Lung microvascular endothelial cell (primary cell): ENCODE measurements around the gene B4GALT4. TPM values are rescaled to one million over a fixed set of nuclear protein-coding genes. Genes with fewer than 3 reads are reported as not detected.

Experiments
- DNase-seq, 2 donors: peaks; one replicate each; pipeline versions ENCODE4 v3.0.0 to v3.0.0-alpha.2; 2010; ENCODE audit warnings: low read depth in 2 of 2
- total RNA-seq: library from RNA; depleted of rRNA; stranded (reverse); fragments of >200 nt; gene quantifications from 2 replicates; pipeline ENCODE4 v1.2.1, GENCODE V29; 2014

The B4GALT4 gene
- total RNA-seq, 1 donor from 2014 or later = 3.0 TPM

DNA sequence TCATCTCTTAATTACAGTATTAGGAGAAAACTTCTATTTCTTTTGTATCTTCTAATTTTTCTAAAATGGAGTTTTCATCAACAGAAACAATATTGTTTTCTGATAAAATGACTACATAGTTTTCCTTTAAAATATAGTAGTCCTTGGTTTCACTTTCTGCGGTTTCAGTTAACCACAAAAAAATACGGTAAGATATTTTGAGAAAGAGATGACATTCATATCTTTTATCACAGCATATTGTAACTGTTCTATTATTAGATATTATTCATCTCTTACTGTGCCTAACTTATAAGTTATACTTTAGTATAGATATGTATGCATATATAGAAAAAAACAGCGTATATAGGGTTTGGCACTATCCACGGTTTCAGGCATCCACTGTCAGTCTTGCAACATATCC lies 2.3 kb downstream of the B4GALT4 start:
- no peak for DNase-seq

GRCh38 chr3:119237299-119237698 lies 3.4 kb downstream of the B4GALT4 start:
- no peak for DNase-seq

DNA sequence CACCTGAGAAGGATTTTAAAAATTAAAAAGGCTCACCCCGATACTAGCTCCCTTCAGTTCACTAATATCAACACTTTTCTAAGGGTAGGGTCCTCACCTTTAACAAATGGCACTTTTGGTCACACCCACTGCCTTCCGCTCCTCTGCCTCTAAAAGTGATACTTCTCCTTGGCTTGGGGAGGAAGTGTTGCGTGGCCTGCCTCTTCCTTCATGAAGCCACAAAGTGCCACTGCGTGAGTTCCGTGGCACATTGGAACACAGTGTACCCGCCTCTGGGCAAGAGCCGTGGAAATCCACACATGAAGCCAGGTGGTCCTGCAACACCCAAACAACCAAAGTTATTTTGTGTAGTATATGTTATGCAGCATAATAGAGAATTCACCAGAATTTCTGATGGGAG lies 3.9 kb downstream of the B4GALT4 start:
- no peak for DNase-seq

DNA sequence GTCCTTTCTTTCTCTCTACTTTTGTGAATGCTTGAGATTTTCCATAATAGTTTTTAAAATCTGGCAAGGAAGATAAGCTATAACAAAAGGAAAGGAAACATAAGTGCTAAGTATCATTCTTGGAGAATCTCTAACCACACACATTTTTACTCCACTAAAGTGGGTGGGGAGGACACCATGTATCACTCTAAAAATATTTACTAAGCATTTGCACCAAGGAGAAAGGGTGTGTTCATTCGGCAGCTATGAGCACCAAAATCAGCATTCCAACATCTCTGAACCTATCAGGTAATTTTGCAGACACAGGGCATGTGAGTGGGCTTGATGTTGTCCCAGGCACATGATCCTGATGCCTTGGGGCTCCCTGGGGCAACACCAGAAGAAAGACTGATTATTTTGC lies 5.5 kb downstream of the B4GALT4 start:
- DNase-seq = no peak

DNA sequence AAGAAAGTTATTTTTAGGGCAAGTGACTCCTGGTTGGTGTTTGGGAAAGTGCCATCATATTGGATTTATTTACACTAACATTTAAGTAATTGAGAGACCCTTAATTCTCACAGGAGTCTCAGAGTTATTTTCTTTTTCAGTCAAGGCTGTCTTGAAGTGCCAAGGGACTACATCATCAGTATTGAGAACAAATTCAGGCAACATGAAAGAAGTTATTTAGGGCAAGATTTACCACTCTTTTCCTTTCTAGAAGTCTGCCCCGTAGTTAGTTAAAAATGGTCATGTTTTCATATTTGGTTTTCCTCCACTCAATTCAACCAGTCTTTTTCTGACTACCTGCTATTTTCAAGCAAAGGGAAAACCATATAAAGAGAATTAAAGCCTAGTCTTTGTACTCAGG lies 6.1 kb downstream of the B4GALT4 start:
- no peak for DNase-seq

DNA sequence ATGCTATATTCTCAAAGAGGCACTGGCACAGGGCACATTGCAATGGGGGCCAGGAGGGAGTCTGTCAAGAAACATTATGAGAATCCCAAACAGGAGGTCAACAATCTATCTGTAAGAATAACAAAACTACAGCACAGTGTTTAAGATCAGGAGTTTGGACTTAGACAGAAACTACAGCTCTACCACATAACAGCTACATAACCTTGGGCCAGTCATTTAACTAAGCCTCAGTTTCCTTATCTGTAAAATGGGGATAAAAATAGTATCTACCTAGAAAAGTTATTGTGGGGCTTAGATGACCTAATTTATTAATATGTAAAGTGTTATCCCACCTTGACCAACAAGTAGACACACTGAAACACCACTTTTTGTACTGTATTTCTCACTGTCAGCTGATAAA lies 9.9 kb downstream of the B4GALT4 start:
- DNase-seq = no peak

DNA sequence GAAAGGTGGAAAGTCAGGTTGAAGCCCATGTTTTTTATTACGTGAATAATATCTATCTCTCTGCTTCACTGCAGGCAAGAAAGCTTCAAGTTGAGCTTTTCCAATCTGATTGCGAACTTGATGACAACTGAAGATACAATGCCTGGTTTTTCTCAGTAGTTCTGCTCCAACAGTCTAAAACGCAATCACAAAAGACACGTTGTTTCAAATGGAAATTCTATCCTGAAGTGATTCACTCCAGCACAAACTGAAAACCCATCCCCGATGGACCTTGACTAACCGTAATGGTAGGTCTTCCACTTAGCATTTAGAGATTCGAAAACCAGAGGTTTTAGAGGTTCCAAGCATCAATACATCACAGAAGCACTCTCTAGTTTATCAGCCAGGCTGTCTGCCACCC lies 10.6 kb downstream of the B4GALT4 start:
- DNase-seq = no peak

GRCh38 chr3:119229190-119229589 lies 11.5 kb downstream of the B4GALT4 start:
- no peak for DNase-seq

- no peak for DNase-seq
Observed at GRCh38 chr3:119228373-119229145, 12.1 kb downstream of the B4GALT4 start.

- DNase-seq = no peak
Observed at GRCh38 chr3:119227070-119227850, 13.4 kb downstream of the B4GALT4 start.

DNA sequence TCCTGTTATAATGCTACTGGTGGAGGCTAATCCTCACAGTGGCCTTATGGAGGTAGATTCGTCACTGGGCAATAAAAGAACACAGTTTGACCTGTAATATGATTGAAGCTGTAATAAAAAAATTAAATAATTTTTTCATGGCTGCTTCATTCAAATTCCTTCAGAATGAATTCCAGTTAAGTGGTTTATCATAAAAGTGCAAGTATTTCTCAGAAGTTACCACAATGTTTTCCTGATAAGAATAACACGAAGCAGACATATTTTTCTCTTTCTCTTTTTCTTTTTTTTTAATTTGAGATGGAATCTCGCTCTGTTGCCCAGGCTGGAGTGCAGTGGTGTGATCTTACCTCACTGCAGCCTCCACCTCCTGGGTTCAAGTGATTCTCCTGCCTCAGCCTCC lies 15.6 kb downstream of the B4GALT4 start:
- DNase-seq = no peak

DNA sequence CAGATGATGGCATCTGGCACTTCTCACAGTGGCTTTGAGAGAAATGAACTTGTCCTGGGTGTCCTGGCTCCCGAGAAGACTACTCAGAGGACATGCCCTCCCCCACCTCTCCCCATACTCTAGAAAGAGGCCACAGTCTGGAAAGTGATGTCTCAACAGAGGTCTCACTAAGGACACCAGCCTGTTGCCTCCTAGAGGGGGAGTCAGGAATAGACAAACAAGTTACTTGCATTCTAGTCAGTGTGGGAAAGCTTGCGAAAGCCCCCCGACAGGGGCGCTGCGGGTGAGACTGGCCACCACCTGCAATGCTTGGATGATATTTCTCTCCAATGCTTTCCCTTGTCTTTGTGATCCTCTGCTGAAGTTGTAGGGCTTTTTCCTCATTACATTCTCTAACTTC lies 17.2 kb downstream of the B4GALT4 start:
- no peak for DNase-seq

DNA sequence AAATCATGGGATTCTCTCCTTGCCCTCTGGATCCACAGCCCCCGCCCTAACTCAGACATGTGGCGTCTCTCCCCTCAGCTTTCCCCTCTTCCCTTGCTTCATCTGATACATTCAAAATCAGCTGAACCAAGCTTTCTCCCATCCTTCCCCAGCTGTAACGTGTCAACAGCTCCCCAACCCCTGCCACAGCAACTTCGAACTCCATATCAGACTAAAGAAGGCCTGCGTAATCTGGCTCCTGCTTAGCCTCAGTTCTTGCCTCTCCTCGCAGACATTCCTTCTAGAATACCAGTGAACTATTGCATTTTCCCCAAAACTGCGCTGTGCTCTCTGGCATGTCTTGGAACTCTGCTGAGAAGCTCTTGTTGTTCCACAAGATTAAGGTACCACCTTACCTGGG lies 18.3 kb downstream of the B4GALT4 start:
- DNase-seq = no peak

DNA sequence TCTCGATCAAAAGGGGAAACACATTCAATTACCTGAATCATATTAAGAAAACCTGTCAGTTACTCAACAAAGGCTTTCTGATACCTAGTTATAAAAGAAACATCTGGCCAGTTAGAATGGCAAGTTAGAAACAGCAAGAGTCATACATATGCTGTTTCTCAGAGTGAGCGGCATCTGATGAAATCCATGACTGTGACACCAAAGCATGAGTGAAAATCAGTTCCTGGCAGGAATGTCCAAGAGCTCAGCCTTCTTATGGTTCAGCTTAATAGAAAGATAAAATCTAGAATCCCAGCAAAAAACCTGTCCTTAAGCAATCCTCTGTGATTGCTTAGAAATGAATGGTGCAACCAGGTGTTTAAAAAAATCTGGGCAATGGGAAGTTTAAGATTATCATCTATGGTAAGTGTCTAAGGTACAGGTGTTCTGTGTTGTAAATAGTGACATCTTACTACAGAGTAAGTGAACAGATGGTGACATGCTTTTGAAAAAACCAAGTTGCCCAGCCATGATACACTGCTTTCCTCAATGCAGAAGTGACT lies 18.8 kb downstream of the B4GALT4 start:
- no peak for DNase-seq

- DNase-seq = no peak
Observed at GRCh38 chr3:119220970-119221667, 19.6 kb downstream of the B4GALT4 start.

GRCh38 chr3:119220198-119220597 lies 20.5 kb downstream of the B4GALT4 start:
- DNase-seq = no peak

- DNase-seq = no peak
Observed at GRCh38 chr3:119219069-119219468, 21.6 kb downstream of the B4GALT4 start.

- DNase-seq = no peak
Observed at GRCh38 chr3:119211803-119212202, 28.9 kb downstream of the B4GALT4 start.

DNA sequence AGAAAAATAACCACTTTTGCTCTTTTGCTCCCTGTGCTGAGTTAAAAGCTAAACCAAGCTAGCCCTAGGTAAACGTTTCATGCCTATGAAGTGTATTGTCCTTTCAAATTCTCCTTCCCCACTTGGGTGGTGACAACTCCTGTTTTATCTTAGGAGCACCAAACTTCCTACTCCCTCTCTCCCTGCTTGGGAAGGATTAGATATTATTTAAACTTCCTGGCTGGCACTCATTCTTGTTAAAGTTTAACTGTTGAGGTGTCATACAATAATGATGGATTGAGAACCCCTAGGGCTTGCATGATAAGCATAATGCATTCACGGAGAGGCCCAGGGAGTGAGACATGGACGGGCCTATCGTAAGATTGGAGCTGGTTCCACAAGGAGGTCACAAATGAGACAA lies 29.5 kb downstream of the B4GALT4 start:
- DNase-seq = no peak

DNA sequence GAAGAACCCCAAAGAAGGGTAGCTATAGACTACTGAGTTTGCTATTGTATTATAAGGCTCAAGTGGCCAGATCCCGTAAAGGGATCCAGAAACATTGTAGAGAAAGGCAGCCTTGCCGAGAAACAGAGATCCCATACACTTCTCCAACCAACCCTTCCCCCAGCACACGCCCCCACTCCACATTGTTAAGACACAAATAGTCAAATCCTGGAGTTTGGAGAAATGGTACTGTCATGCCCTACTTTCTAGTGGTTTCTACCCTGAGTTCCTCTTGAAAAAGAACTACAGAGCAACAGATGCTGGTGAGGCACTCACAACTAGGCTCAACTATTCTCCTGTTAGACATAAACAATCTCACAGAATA lies 33.2 kb downstream of the B4GALT4 start:
- no peak for DNase-seq

DNA sequence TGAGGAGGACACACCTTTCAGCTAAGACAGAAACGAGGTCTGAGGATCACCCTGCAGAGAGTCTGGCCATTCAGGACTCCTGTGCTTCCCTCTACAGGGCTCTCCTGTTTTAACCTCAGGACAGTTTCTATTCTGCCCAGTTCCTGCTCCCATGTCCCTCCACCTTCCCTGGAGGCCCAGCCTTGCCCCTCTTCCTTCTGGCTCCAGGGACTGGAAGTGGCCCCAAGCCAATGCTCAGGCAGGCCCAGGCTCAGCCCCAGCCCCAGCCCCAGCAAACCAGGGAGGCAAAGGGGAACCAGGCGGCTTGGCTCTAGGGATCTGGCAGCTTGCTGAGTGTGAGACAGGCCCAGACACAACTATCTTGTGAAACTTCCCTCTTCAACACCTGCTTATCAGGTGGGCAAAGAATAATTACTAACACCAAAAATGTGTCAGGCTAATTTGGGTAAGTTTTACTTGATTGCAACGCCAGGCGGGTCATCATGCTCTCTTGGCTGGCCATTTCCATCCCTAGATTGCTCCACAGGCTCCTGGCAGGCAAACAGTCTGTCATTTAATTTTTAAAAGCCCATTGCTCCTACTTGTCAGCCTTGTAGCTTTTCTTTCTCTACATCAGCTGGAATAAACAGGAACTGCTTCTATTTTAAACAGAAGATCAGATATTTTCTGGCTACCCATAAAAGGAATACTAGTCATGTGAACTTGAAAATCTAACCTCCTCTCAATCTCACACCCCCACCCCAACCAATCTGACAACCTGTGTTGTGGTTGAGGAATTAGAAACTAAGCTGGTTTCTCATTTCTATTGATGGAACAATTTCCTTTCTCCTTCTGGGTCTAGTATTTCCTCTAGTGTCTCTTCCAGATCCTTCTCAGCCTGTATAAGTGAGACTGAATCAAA lies 33.8 kb downstream of the B4GALT4 start:
- DNase-seq = no peak
